Activated CD4-positive, alpha-beta T cell treated with anti-CD3 and anti-CD28 coated beads for 48 hours (primary cell): ENCODE results near the gene SLX4IP.

Experiments
- DNase-seq: peaks from one replicate; pipeline ENCODE4 v3.0.0-alpha.2; 2020

Gene SLX4IP

GRCh38 chr20:10639737-10640556, 204.8 kb downstream of the SLX4IP start:
- no peak for DNase-seq

- no peak for DNase-seq
These were observed 205.8 kb downstream of the SLX4IP start for GRCh38 chr20:10640897-10641296.

GRCh38 chr20:10641467-10641866, 206.4 kb downstream of the SLX4IP start:
- no peak for DNase-seq

- no peak for DNase-seq
These were observed 206.8 kb downstream of the SLX4IP start for GRCh38 chr20:10641893-10642292.

- DNase-seq: no peak
These were observed 207.9 kb downstream of the SLX4IP start for GRCh38 chr20:10642856-10643559.

- no peak for DNase-seq
These were observed 208.4 kb downstream of the SLX4IP start for GRCh38 chr20:10643560-10643873.

GRCh38 chr20:10644458-10645204, 209.5 kb downstream of the SLX4IP start:
- DNase-seq: no peak

- no peak for DNase-seq
These were observed 210.1 kb downstream of the SLX4IP start for GRCh38 chr20:10645205-10645570.

- no peak for DNase-seq
These were observed 210.9 kb downstream of the SLX4IP start for GRCh38 chr20:10646006-10646405.

GRCh38 chr20:10646886-10647420, 211.8 kb downstream of the SLX4IP start:
- DNase-seq: no peak

GRCh38 chr20:10647471-10647870, 212.4 kb downstream of the SLX4IP start:
- DNase-seq: no peak

GRCh38 chr20:10647909-10648308, 212.8 kb downstream of the SLX4IP start:
- DNase-seq: no peak

GRCh38 chr20:10648651-10649050, 213.5 kb downstream of the SLX4IP start:
- DNase-seq: no peak

GRCh38 chr20:10649080-10649796, 214.1 kb downstream of the SLX4IP start:
- DNase-seq: no peak

- no peak for DNase-seq
These were observed 214.7 kb downstream of the SLX4IP start for GRCh38 chr20:10649797-10650160.

GRCh38 chr20:10651227-10651990, 216.3 kb downstream of the SLX4IP start:
- DNase-seq: no peak

- no peak for DNase-seq
These were observed 217.1 kb downstream of the SLX4IP start for GRCh38 chr20:10652185-10652584.

GRCh38 chr20:10652660-10653261, 217.7 kb downstream of the SLX4IP start:
- DNase-seq: no peak

GRCh38 chr20:10653599-10654249, 218.6 kb downstream of the SLX4IP start:
- DNase-seq: no peak

- DNase-seq: no peak
These were observed 219.1 kb downstream of the SLX4IP start for GRCh38 chr20:10654250-10654610.

- DNase-seq: no peak
These were observed 219.5 kb downstream of the SLX4IP start for GRCh38 chr20:10654630-10655029.
